UCSD-AML1 (cell line): Measurements from ENCODE around the gene GNG4.
"Not testable (repeated sequence)": the region's sequence is repeated elsewhere in the genome, so short reads cannot be mapped to it uniquely, and the experiment has no call there.

Experiments used
- DNase-seq: peaks from one replicate; lab custom pipeline; 2025; ENCODE audit not compliant: unreplicated experiment; lab: John Stamatoyannopoulos, UW

GNG4 gene

GRCh38 chr1:235546369-235547155 is 103.0 kb downstream of the GNG4 start:
- peak; percentile 14 for DNase-seq

- no peak for DNase-seq
These were observed 104.2 kb downstream of the GNG4 start for GRCh38 chr1:235545292-235545930.

- DNase-seq = not testable (repeated sequence)
These were observed 106.7 kb downstream of the GNG4 start for GRCh38 chr1:235542845-235543244.

- DNase-seq = no peak
These were observed 116.0 kb downstream of the GNG4 start for GRCh38 chr1:235533476-235534168.

- no peak for DNase-seq
These were observed 117.2 kb downstream of the GNG4 start for GRCh38 chr1:235532360-235532759.

- no peak for DNase-seq
These were observed 122.3 kb downstream of the GNG4 start for GRCh38 chr1:235527196-235527814.

GRCh38 chr1:235525314-235525713 is 124.3 kb downstream of the GNG4 start:
- DNase-seq = no peak

GRCh38 chr1:235516862-235517446 is 132.6 kb downstream of the GNG4 start:
- no peak for DNase-seq

- DNase-seq = no peak
These were observed 133.6 kb downstream of the GNG4 start for GRCh38 chr1:235515844-235516512.

GRCh38 chr1:235513495-235514366 is 135.9 kb downstream of the GNG4 start:
- no peak for DNase-seq

- no peak for DNase-seq
These were observed 137.9 kb downstream of the GNG4 start for GRCh38 chr1:235511470-235512240.

- DNase-seq = no peak
These were observed 138.8 kb downstream of the GNG4 start for GRCh38 chr1:235510823-235511222.

- DNase-seq = no peak
These were observed 142.0 kb downstream of the GNG4 start for GRCh38 chr1:235507623-235508022.

GRCh38 chr1:235504494-235505222 is 144.9 kb downstream of the GNG4 start:
- peak; percentile 100 for DNase-seq

- DNase-seq = no peak
These were observed 145.5 kb downstream of the GNG4 start, which contains the start of gene B3GALNT2 for GRCh38 chr1:235504122-235504493. TSS of gene B3GALNT2 (minus strand) at chr1:235504452. CDS start at chr1:235504252, 200 bp downstream.

GRCh38 chr1:235503403-235504121 is 146.0 kb downstream of the GNG4 start:
- DNase-seq = peak; percentile 63

GRCh38 chr1:235502601-235503402 is 146.8 kb downstream of the GNG4 start:
- no peak for DNase-seq
